Measurements from ENCODE around the gene HYAL3.

The HYAL3 gene, protein sequence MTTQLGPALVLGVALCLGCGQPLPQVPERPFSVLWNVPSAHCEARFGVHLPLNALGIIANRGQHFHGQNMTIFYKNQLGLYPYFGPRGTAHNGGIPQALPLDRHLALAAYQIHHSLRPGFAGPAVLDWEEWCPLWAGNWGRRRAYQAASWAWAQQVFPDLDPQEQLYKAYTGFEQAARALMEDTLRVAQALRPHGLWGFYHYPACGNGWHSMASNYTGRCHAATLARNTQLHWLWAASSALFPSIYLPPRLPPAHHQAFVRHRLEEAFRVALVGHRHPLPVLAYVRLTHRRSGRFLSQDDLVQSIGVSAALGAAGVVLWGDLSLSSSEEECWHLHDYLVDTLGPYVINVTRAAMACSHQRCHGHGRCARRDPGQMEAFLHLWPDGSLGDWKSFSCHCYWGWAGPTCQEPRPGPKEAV

GRCh38 chr3:50298836-50299637 is at the start of gene HYAL3, which contains the start of gene NAA80:
Gene HYAL3, minus strand, starts transcription at chr3:50299405. Its CDS starts 3,803 bp downstream, at chr3:50295602.
Gene NAA80, minus strand, starts transcription at chr3:50299405. Its CDS starts 1,942 bp downstream, at chr3:50297463.
- DNase-seq = peak; percentile 96

DNA sequence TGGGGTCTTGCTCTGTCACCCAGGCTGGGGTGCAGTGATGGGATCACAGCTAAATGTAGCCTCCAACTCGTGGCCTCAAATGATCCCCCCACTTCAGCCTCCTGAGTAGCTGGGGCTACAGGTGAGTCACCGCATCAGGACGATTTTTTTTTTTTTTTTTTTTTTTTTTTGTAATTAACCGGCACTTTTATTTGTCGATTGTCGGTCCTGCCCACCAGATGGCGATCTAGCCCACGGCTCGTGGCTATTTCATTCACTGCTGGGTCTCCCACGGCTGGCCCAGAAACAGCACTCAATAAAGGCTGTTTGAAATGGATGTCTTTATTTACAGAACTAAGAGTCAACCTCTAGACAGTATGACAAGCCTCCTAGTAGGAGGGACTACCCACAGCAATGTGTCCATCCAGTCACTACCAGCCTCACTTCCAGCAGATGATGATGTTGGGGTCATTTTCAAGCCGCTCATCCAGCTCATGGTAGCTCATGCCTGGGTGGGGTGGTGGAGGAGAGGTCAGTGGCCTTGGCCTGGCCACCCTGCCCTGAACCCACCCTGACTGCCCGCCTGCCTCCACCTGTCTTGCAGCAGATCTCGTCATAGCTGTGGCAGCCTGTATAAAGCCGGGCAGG is 48.1 kb upstream of the HYAL3 start:
- DNase-seq = peak; percentile 42

DNA sequence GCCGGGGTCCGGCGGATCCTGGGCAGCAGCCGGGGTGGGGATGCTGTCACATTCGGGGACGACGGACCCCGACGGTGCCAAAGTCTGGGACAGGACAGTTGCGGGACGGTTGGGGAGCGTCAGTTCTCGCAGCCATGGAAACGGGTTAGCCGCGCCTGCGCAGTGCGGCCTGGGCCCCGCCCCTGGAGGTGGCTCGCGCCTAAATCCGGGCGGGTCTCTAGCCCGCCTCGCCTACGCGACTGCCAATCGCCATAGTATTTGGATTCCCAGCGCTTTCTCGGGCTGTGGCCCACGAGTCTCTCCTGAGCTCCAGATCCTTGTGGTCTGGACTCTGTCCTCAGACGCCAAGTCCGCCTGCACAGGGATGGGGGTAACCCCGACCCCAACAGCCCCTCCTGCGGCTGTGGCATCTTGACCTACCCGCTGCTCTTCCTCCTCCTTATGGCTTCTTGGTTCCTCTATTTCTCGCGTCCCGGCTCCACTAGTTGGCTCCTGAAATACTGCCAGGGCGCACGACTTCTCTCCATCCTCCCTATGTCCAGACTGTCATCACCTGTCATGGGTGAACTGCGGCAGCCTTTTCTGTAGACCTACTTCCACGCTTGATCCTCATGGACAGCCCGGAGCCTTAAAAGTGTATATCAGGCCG is 46.5 kb upstream of the HYAL3 start, which contains the start of gene ZMYND10:
ZMYND10 (minus strand) TSS at position 147 of the 649 bp plus-strand sequence. CDS start 153 bp downstream, outside the sequence.
- no peak for DNase-seq

GRCh38 chr3:50345008-50345407 is 45.8 kb upstream of the HYAL3 start:
- no peak for DNase-seq

GRCh38 chr3:50342813-50343633 is 43.8 kb upstream of the HYAL3 start:
- DNase-seq = no peak

DNA sequence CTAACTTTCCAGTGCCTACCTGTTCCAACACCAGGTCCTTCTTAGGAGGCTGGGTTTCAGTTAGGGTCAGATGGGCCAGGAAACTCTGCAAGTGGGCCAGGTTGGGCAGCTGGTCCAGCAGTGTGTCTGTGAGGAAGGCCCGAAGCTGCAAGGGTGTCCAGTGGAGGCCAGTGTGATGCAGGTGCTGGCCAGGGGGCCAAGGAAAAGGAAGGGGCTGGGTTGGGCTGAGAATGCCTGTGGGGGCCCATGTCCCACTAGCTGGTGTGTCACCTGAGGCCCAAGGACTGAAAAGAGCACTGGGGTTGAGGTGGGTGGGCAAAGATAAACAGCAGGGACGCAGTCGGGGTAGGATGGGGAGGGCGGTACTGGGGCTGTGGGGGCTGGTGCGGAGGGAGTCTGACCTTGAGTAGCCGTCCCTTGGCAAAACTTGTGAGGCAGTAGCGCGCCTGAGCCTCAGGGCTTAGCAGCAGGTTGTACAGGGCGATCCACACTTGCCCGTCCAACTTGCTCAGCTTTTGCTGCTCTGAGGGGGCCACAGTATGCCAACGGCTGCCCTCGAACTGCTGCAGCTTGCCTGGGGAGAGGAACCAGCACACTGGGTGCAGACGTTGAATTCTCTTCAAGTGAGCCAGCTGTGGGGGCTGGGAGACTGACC is 42.9 kb upstream of the HYAL3 start:
- no peak for DNase-seq

- DNase-seq = peak; percentile 49
These were observed 42.3 kb upstream of the HYAL3 start for GRCh38 chr3:50341537-50341936.

GRCh38 chr3:50340448-50341329 is 41.5 kb upstream of the HYAL3 start, which contains the start of gene RASSF1:
Gene RASSF1, minus strand, starts transcription at chr3:50340836. Its CDS starts 31 bp downstream, at chr3:50340805.
- peak; percentile 94 for DNase-seq

DNA sequence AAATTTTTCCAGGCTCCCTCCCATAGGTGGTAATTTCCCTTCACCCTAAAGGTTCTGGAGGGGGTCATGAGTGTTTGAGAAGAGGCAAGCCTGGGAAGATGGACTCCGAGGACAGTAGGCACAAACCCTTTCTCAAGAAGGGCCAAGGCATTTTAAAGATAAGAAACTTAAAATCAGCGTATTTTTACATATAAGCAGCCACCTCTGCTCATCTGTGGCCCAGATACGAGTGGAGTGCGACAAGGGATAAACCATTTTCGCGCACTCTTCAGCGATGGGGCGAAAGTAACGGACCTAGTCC is 40.9 kb upstream of the HYAL3 start:
- DNase-seq = no peak

DNA sequence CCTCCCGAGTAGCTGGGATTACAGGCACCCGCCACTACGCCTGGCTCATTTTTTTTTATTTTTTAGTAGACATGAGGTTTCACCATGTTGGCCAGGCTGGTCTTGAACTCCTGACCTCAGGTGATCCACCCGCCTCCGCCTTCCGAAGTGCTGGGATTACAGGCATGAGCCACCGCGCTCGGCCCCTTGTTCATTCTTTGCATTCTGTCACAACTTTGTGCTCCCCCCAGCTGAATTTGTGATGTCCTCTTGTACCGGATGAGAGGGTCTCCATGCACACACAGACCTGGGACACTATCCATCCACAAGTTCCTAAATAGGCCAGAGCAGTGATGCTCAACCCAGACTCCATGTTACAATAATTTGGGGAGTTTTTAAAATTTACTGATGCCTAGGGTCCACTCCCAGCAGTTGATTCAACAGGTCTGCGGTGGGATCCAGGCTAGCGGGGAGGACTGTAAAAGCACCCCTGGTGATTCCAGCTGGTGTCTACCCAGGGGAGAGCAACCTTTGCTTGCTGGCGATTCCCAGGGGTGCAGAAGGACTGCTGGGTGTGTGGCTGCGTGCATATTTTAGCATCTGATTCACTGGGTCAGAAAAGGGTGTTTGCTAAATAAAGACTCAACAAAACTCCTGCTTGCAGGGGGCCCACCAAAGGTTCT is 40.4 kb upstream of the HYAL3 start:
- no peak for DNase-seq

GRCh38 chr3:50338965-50339364 is 39.8 kb upstream of the HYAL3 start:
- DNase-seq = no peak

DNA sequence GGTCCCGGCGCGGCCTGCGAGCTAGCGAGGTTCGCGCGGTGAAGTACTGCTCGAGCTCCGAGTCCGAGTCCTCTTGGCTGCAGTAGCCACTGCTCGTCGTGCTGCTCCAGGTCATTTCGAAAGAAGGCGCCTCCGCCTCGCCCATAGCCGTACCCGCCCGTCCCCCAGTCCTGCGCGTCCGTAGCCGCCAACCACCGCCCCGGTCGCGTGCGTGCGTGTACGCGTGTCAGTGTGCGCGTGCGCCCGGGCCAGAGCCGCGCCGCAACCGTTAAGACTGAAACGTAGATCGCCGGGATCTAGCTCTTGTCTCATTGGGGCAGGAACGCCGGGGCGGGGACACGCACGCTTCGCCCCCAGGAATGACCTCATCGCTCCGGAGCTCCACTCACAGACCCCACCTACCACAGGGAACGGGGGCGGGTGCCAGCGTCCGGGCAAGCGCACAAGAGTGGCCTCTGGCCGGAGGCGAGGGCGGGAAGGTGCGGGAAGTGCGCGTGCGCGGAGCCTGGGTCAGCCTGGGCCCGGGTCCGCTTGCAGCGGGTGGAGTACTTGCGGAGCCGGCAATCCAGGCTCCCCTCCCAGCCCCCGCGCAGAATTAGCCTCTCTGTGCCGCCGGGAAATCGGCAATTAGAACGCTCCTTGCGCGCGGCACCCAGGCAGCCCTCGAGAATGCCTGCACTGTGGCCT is 38.1 kb upstream of the HYAL3 start:
- DNase-seq = peak; percentile 97

- DNase-seq = no peak
These were observed 37.4 kb upstream of the HYAL3 start for GRCh38 chr3:50336452-50337174.

- DNase-seq = no peak
These were observed 35.3 kb upstream of the HYAL3 start for GRCh38 chr3:50334339-50335075.

- no peak for DNase-seq
These were observed 34.6 kb upstream of the HYAL3 start for GRCh38 chr3:50333744-50334328.

- no peak for DNase-seq
These were observed 32.2 kb upstream of the HYAL3 start for GRCh38 chr3:50331364-50331907.

DNA sequence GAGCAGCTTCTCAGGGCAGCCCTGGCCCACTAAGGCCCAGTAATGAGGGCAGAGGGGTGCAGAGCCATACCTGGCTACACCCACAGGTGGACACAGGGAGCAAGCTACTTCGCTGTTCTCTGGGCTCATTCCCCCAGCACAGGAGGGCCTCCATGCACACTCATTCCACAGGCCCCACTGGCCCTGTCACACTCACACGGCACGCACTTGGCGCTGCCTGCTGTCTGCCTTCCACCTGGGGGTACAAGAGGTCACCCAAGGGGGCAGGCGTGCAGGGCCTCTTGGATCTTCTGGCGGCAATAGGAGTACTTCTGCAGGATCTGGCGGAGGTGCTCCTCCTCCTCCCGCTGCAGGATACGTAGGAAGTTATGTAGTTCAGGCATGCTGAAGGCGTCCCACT is 31.1 kb upstream of the HYAL3 start:
- DNase-seq = no peak

Data from NK-92 treated with Interleukin-12 subunit alpha and Interleukin-12 subunit beta, amount 100 ng/mL, for 24 hours (cell line).